Thyroid gland (tissue), 4 donors: ENCODE results near the gene SLC25A2.

Source experiments
- POLR2A ChIP-seq, 2 donors: fragments of 450-650 bp; IDR thresholded peaks; one replicate each; pipeline ENCODE4 v1.6.1; 2017; ENCODE audit warnings: antibody characterized with exemption in 2 of 2, mild to moderate bottlenecking in 2 of 2, moderate library complexity in 1 of 2
- TF ChIP-seq, protein P1 (sequence below), 6 experiments: fragments of 200-600 bp in 3 of 6; fragments of 450-650 bp in 3 of 6; sonication (generic) in 3 of 6; IDR thresholded peaks; one replicate each; pipeline ENCODE4 v1.5.1; 2016 to 2019; ENCODE audit warnings: antibody characterized with exemption in 6 of 6, mild to moderate bottlenecking in 2 of 6, inconsistent platforms in 1 of 6, moderate library complexity in 1 of 6

DNA sequence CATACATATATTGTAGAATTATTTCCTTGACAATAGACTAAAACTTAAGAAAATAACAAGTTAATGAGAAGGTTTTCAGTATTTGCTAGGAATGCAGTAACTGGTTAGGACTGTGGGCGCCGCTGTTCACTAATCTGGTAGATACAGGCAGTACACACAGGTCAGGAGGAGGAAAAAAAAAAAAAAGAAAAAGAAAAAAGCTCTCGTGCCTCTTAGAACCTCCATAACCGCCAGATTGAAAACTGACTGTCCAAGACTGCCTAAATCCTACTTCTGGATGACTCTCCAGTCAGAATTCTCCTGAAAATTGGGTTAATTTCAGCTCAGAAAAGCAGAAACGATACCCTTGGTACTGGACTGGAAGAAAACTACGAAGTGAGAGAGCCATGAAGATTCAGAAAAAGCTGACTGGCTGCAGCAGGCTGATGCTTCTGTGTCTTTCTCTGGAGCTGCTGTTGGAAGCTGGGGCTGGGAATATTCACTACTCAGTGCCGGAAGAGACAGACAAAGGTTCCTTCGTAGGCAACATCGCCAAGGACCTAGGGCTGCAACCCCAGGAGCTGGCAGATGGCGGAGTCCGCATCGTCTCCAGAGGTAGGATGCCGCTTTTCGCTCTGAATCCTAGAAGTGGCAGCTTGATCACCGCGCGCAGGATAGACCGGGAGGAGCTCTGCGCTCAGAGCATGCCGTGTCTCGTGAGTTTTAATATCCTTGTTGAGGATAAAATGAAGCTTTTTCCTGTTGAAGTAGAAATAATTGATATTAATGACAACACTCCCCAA, 26.6 kb upstream of the SLC25A2 start, which contains the start of gene PCDHGA1:
- TF ChIP-seq, protein P1, sequence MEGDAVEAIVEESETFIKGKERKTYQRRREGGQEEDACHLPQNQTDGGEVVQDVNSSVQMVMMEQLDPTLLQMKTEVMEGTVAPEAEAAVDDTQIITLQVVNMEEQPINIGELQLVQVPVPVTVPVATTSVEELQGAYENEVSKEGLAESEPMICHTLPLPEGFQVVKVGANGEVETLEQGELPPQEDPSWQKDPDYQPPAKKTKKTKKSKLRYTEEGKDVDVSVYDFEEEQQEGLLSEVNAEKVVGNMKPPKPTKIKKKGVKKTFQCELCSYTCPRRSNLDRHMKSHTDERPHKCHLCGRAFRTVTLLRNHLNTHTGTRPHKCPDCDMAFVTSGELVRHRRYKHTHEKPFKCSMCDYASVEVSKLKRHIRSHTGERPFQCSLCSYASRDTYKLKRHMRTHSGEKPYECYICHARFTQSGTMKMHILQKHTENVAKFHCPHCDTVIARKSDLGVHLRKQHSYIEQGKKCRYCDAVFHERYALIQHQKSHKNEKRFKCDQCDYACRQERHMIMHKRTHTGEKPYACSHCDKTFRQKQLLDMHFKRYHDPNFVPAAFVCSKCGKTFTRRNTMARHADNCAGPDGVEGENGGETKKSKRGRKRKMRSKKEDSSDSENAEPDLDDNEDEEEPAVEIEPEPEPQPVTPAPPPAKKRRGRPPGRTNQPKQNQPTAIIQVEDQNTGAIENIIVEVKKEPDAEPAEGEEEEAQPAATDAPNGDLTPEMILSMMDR (IDR thresholded peaks at IDR 0.05) = peak in 2 of 6 experiments; percentile 16 to 17
- TF ChIP-seq POLR2A (IDR thresholded peaks at IDR 0.05) = no peak
